Subcutaneous abdominal adipose tissue (tissue), 5 donors: Measurements from ENCODE around the gene AVEN.
A peak's percentile ranks its signal among the peaks of the same experiment; 100 is the strongest.
"Not testable (repeated sequence)": the region's sequence is repeated elsewhere in the genome, so short reads cannot be mapped to it uniquely, and the experiment has no call there.

ENCODE experiments used
- H3K27ac ChIP-seq: one replicate; pipeline ENCODE4 v1.7.0; 2013; ENCODE audit warnings: low read depth, mild to moderate bottlenecking, inconsistent platforms, low read length, moderate library complexity
- H3K27me3 ChIP-seq, 5 donors: one replicate each; pipeline ENCODE4 v1.7.0; 2013; ENCODE audit warnings: low read length in 5 of 5, inconsistent platforms in 1 of 5; ENCODE audit not compliant: control insufficient read depth in 5 of 5, insufficient read depth in 4 of 5
- H3K36me3 ChIP-seq, 5 donors: one replicate each; pipeline ENCODE4 v1.7.0; 2013; ENCODE audit warnings: low read length in 5 of 5; ENCODE audit not compliant: control insufficient read depth in 5 of 5, insufficient read depth in 5 of 5
- H3K4me1 ChIP-seq, 5 donors: one replicate each; pipeline ENCODE4 v1.7.0; 2013; ENCODE audit warnings: low read length in 5 of 5, mild to moderate bottlenecking in 3 of 5, moderate library complexity in 1 of 5; ENCODE audit not compliant: control insufficient read depth in 5 of 5, insufficient read depth in 5 of 5
- H3K4me3 ChIP-seq, 5 donors: one replicate each; pipeline ENCODE4 v1.7.0; 2013; ENCODE audit warnings: low read length in 5 of 5, low read depth in 1 of 5
- H3K9ac ChIP-seq, 5 donors: one replicate each; pipeline ENCODE4 v1.7.0; 2013; ENCODE audit warnings: low read length in 5 of 5, mild to moderate bottlenecking in 4 of 5, moderate library complexity in 3 of 5
- H3K9me3 ChIP-seq, 5 donors: one replicate each; pipeline ENCODE4 v1.7.0; 2013; ENCODE audit warnings: low read length in 5 of 5; ENCODE audit not compliant: control insufficient read depth in 5 of 5
- donor health status: healthy.
- donor health status: healthy.
- donor health status: healthy.
- donor health status: healthy.
- donor health status: healthy.

The AVEN gene

DNA sequence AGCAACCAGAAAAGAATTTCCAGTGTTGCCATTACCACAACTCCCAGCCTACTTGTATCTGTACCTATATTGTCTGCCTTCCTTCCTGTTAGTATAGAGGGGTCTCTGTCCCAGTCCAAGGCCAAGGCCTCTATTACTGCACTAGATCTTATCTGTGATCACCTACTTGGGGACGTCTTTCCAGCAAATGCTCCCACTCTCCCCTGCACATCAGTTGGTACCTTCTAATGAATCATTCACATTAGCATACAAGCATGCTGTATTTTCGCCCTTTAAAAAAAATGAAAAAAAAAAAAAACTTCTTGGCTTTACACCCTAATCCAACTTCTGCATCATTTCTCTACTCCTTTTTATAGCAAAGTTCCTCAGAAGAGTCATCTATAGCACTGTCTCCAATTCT lies 4.8 kb upstream of the AVEN start:
- Histone ChIP-seq H3K9me3 (no peaks in the 10 kb centered on the region), H3K27ac (no peak overlapping the region), H3K4me1 (peaks cover 3 to 9% (median 7%) of the 10 kb centered on the region in 5 donors), H3K36me3 (no peaks in the 10 kb centered on the region), H3K4me3 (no peak overlapping the region), H3K9ac (no peak overlapping the region), H3K27me3 (no peaks in the 10 kb centered on the region)

GRCh38 chr15:34043391-34043790 lies 4.4 kb upstream of the AVEN start:
- Histone ChIP-seq H3K27me3 (no peaks in the 10 kb centered on the region), H3K9ac (no peak overlapping the region), H3K9me3 (no peaks in the 10 kb centered on the region), H3K27ac (no peak overlapping the region), H3K4me1 (peaks cover 3 to 9% (median 7%) of the 10 kb centered on the region in 5 donors), H3K4me3 (no peak overlapping the region), H3K36me3 (no peaks in the 10 kb centered on the region)

DNA sequence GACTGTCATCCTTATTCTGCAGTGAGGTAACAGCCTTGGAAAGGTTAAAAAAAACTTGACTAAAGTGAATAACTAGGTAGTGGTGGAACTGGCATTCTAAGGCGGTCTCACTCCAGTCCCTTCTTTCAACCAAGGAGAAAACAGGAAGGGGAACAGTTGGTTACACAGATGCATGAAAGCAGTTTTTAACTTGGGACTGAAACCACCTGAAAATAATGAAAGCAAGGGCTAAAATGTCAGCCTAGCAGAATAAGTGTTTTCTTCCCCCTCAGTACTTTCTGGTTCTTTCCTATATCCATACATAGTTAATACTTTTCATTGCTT lies 748 bp upstream of the AVEN start:
- H3K4me1 ChIP-seq, result peaks cover 5 to 15% (median 12%) of the 10 kb centered on the region in 5 donors
- H3K9me3 ChIP-seq, result no peaks in the 10 kb centered on the region
- H3K36me3 ChIP-seq, result no peaks in the 10 kb centered on the region
- H3K27me3 ChIP-seq, result no peaks in the 10 kb centered on the region
- H3K9ac ChIP-seq, result peak overlapping the region; percentile 30 to 86 (median 45)
- no peak overlapping the region for H3K27ac ChIP-seq
- H3K4me3 ChIP-seq, result peak overlapping the region; percentile 65 to 94 (median 93)

- Histone ChIP-seq H3K36me3 (no peaks in the 10 kb centered on the region), H3K27ac (peak overlapping the region; percentile 85), H3K9ac (peak overlapping the region; percentile 71 to 93 (median 89))
Observed at GRCh38 chr15:34038023-34038870, 757 bp downstream of the AVEN start.

DNA sequence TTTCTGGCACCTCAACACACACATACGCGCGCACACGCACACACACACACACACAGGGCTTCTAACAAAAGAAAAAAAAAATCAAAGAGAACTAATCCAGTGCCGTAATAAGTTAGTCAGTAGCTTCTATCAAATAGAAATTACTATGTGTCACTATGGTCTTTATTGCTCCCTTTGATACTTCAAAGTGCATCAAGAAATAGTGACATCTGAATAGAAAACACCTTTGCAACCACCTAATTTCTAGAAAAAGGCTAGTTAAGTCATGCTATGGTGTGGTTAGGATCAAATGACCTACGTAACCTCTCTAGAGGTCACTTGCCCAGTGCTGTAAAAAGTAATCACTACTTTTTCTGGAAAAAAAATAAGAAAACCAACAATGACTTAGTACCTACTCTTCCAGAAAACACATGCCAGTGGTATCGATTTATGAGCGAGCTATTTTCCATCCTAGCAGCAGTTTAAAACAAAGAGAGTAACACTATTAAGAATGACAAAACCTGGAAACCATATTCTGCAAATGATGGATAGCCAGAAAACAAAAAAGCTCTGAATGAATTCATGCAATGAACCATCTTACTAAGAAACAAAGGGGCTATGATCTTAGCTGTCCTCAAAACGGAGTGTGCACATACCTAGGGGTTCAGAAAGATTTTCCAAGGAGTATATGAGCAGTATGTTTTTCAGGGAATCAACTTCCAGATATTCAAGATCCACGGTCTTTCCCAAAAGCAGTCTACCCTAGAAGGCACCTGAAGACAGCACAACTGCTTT lies 6.8 kb downstream of the AVEN start:
- H3K27me3 ChIP-seq, result no peaks in the 10 kb centered on the region
- H3K36me3 ChIP-seq, result no peaks in the 10 kb centered on the region
- no peak overlapping the region for H3K27ac ChIP-seq
- H3K4me3 ChIP-seq, result no peak overlapping the region
- no peaks in the 10 kb centered on the region for H3K4me1 ChIP-seq
- no peak overlapping the region for H3K9ac ChIP-seq
- H3K9me3 ChIP-seq, result no peaks in the 10 kb centered on the region

More at GRCh38 chr15:34038023-34038870, 757 bp downstream of the AVEN start:
- H3K27me3 ChIP-seq, result no peaks in the 10 kb centered on the region
- H3K4me1 ChIP-seq, result peaks cover 5 to 15% (median 12%) of the 10 kb centered on the region in 5 donors
- peak overlapping the region; percentile 84 to 94 (median 93) for H3K4me3 ChIP-seq
- H3K9me3 ChIP-seq, result no peaks in the 10 kb centered on the region

GRCh38 chr15:34027606-34028005 lies 11.4 kb downstream of the AVEN start:
- Histone ChIP-seq H3K27ac (no peak overlapping the region), H3K36me3 (no peaks in the 10 kb centered on the region), H3K4me1 (no peaks in the 10 kb centered on the region), H3K9ac (no peak overlapping the region), H3K9me3 (no peaks in the 10 kb centered on the region), H3K27me3 (no peaks in the 10 kb centered on the region), H3K4me3 (no peak overlapping the region)

GRCh38 chr15:34025252-34025651 lies 13.8 kb downstream of the AVEN start:
- Histone ChIP-seq H3K9me3 (no peaks in the 10 kb centered on the region), H3K27ac (no peak overlapping the region), H3K4me1 (no peaks in the 10 kb centered on the region), H3K27me3 (no peaks in the 10 kb centered on the region), H3K4me3 (no peak overlapping the region), H3K9ac (no peak overlapping the region), H3K36me3 (no peaks in the 10 kb centered on the region)

GRCh38 chr15:34023907-34024306 lies 15.1 kb downstream of the AVEN start:
- H3K4me1 ChIP-seq, result no peaks in the 10 kb centered on the region
- no peak overlapping the region for H3K4me3 ChIP-seq
- no peaks in the 10 kb centered on the region for H3K9me3 ChIP-seq
- H3K27me3 ChIP-seq, result no peaks in the 10 kb centered on the region
- no peaks in the 10 kb centered on the region for H3K36me3 ChIP-seq
- no peak overlapping the region for H3K9ac ChIP-seq
- H3K27ac ChIP-seq, result no peak overlapping the region

DNA sequence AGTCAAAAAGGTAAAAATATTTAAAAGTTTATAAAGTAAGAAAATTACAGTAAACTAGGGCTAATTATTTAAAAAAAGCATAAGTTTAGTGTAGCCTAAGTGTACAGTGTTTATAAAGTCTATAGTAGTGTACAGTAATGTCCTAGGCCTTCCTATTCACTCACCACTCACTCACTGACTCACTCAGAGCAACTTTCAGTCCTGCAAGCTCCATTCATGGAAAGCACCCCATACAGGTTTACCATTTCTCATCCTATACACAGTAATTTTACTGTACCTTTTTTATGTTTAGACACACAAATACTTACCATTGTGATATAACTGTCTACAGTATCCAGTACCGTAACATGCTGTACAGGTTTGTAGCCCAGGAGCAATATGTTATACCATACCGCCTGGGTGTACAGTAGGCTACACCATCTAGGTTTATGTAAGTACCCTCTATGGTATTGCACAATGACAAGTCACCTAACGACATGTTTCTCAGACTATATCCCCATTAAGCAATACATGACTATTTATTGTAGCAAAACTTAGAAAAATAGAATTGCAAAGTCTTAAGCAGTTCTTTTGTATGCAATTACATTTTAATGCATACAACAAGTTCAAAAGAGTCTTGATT lies 19.5 kb downstream of the AVEN start:
- Histone ChIP-seq H3K36me3 (no peaks in the 10 kb centered on the region), H3K9ac (no peak overlapping the region), H3K9me3 (no peaks in the 10 kb centered on the region), H3K4me3 (no peak overlapping the region), H3K27me3 (no peaks in the 10 kb centered on the region), H3K4me1 (no peaks in the 10 kb centered on the region), H3K27ac (no peak overlapping the region)

DNA sequence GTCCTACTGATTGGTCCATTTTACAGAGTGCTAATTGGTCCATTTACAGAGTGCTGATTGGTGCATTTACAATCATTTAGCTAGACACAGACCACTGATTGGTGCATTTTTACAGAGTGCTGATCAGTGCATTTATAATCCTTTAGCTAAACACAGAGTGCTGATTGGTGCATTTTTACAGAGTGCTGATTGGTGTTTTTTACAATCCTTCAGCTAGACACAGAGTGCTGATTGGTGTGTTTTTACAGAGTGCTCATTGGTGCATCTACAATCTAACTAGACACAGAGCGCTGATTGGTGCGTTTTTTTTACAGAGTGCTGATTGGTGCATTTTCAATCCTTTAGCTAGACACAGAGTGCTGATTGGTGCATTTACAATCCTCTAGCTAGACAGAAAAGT lies 20.3 kb downstream of the AVEN start:
- H3K36me3 ChIP-seq, H3K9me3 ChIP-seq, H3K9ac ChIP-seq, H3K27me3 ChIP-seq, H3K4me1 ChIP-seq, H3K4me3 ChIP-seq, H3K27ac ChIP-seq: not testable (repeated sequence)
